ENCODE measurements around the gene SIRPA. TPM values are rescaled to one million over a fixed set of nuclear protein-coding genes. Genes with fewer than 3 reads are reported as not detected.

SIRPA gene
- total and polyA plus RNA-seq, 10 of the 15 experiments (the other 5 are each of a cell fraction or from before 2014, with no cell fraction given), result 1.7 to 13.2 (median 5.0) TPM

GRCh38 chr20:1946442-1946761 lies 51.2 kb downstream of the SIRPA start (continued):
- TF ChIP-seq CUX1 (IDR thresholded peaks at IDR 0.05; ENCODE audit: insufficient replicate concordance, low read depth, low read length) (no peak), CREM (IDR thresholded peaks at IDR 0.05; ENCODE audit: low read depth) (no peak), HSF1 (IDR thresholded peaks at IDR 0.05; ENCODE audit: low read depth, low read length) (no peak), IRF4 (IDR thresholded peaks at IDR 0.05; ENCODE audit: low read depth, low read length) (no peak), TCF12 (IDR thresholded peaks at IDR 0.05; ENCODE audit: low read depth, low read length) (no peak), BACH1 (IDR thresholded peaks at IDR 0.05; ENCODE audit: borderline replicate concordance) (no peak), EP300 (IDR thresholded peaks at IDR 0.05; ENCODE audit: borderline replicate concordance in 1 of 2, control insufficient read depth in 1 of 2, low read depth in 2 of 2, low read length in 2 of 2) (no peak), SP1 (IDR thresholded peaks at IDR 0.05; ENCODE audit: low read depth, low read length) (no peak), NKRF (conservative IDR thresholded peaks at IDR 0.05) (no peak)

Data from GM12878 (cell line).